HepG2 (cell line): ENCODE data around the gene KDELR3. TPM values are rescaled to one million over a fixed set of nuclear protein-coding genes. Genes with fewer than 3 reads are reported as not detected.
A peak's percentile ranks its signal among the peaks of the same experiment; 100 is the strongest.

Experiments
- CBX1 ChIP-seq: IDR thresholded peaks from one replicate; pipeline ENCODE4 v1.6.1; 2016; ENCODE audit warnings: antibody characterized with exemption, low read depth
- CCAR2 ChIP-seq: fragments of 200-400 bp; formaldehyde crosslinking; optimal IDR thresholded peaks from 2 replicates; pipeline ENCODE3; 2018; ENCODE audit warnings: low read depth, mild to moderate bottlenecking, low read length, moderate library complexity
- HNF4G ChIP-seq, 2 experiments: sonication (generic) in 1 of 2; formaldehyde crosslinking in 1 of 2; IDR thresholded peaks; 2 replicates each; pipeline versions ENCODE4 v1.4.0 to v1.6.1; 2011 to 2020; ENCODE audit warnings: borderline replicate concordance in 2 of 2, low read depth in 2 of 2, mild to moderate bottlenecking in 2 of 2, low read length in 1 of 2, missing genetic modification reagents in 1 of 2, moderate library complexity in 1 of 2
- KAT2B ChIP-seq: fragments of 150-350 bp; IDR thresholded peaks from 2 replicates; pipeline ENCODE4 v1.6.1; 2014; ENCODE audit warnings: low read depth, low read length, borderline replicate concordance
- MAX ChIP-seq: IDR thresholded peaks from 2 replicates; pipeline ENCODE4 v1.6.1; 2012; ENCODE audit warnings: inconsistent platforms
- MEIS2 ChIP-seq: sonication (generic); formaldehyde crosslinking; IDR thresholded peaks from 2 replicates; pipeline ENCODE4 v1.9.0; 2021; ENCODE audit warnings: mild to moderate bottlenecking, missing genetic modification reagents
- MXD4 ChIP-seq: IDR thresholded peaks from 2 replicates; pipeline ENCODE4 v1.6.1; 2016; ENCODE audit warnings: mild to moderate bottlenecking, missing biosample characterization, missing genetic modification reagents
- NR2F2 ChIP-seq: IDR thresholded peaks from 2 replicates; pipeline ENCODE4 v1.6.1; 2012; ENCODE audit warnings: low read depth, inconsistent platforms, borderline replicate concordance
- NR3C1 ChIP-seq: sonication (generic); formaldehyde crosslinking; IDR thresholded peaks from 2 replicates; pipeline ENCODE4 v1.4.0; 2020; ENCODE audit warnings: missing genetic modification reagents
- SKIL ChIP-seq: sonication (generic); formaldehyde crosslinking; IDR thresholded peaks from 2 replicates; pipeline ENCODE4 v1.8.0; 2022; ENCODE audit warnings: missing genetic modification reagents, mild to moderate bottlenecking, moderate library complexity, borderline replicate concordance
- TBX2 ChIP-seq: sonication (generic); formaldehyde crosslinking; IDR thresholded peaks from 2 replicates; pipeline ENCODE4 v1.5.0; 2020; ENCODE audit warnings: missing genetic modification reagents, mild to moderate bottlenecking, borderline replicate concordance
- TRIM24 ChIP-seq: sonication (generic); formaldehyde crosslinking; IDR thresholded peaks from 2 replicates; pipeline ENCODE4 v1.8.0; 2022; ENCODE audit warnings: mild to moderate bottlenecking, missing genetic modification reagents
- ZBTB38 ChIP-seq: sonication (generic); formaldehyde crosslinking; IDR thresholded peaks from 2 replicates; pipeline ENCODE4 v1.5.1; 2020; ENCODE audit warnings: mild to moderate bottlenecking, missing genetic modification reagents
- ZC3H4 ChIP-seq: sonication (generic); formaldehyde crosslinking; IDR thresholded peaks from 2 replicates; pipeline ENCODE4 v1.4.0; 2020; ENCODE audit warnings: missing genetic modification reagents, borderline replicate concordance
- ZFP36 ChIP-seq: fragments of 150-350 bp; IDR thresholded peaks from 2 replicates; pipeline ENCODE4 v1.6.1; 2018; ENCODE audit warnings: borderline replicate concordance, low read length, low read depth; ENCODE audit not compliant: partially characterized antibody
- ZFP36L2 ChIP-seq: sonication (generic); formaldehyde crosslinking; IDR thresholded peaks from 2 replicates; pipeline ENCODE4 v1.4.0; 2020; ENCODE audit warnings: missing genetic modification reagents
- ZNF160 ChIP-seq: sonication (generic); formaldehyde crosslinking; IDR thresholded peaks from 2 replicates; pipeline ENCODE4 v1.8.0; 2022; ENCODE audit warnings: mild to moderate bottlenecking, inconsistent platforms, missing genetic modification reagents
- ZNF234 ChIP-seq: sonication (generic); formaldehyde crosslinking; conservative IDR thresholded peaks from 2 replicates; pipeline ENCODE4 v1.5.1; 2020; ENCODE audit warnings: mild to moderate bottlenecking, missing genetic modification reagents
- ZNF260 ChIP-seq: sonication (generic); formaldehyde crosslinking; IDR thresholded peaks from 2 replicates; pipeline ENCODE4 v1.4.0; 2020; ENCODE audit warnings: missing genetic modification reagents, low read depth, mild to moderate bottlenecking, borderline replicate concordance
- ZNF777 ChIP-seq: sonication (generic); formaldehyde crosslinking; IDR thresholded peaks from 2 replicates; pipeline ENCODE4 v1.4.0; 2020; ENCODE audit warnings: missing genetic modification reagents
- ZNF790 ChIP-seq: sonication (generic); formaldehyde crosslinking; IDR thresholded peaks from 2 replicates; pipeline ENCODE4 v1.8.0; 2022; ENCODE audit warnings: missing genetic modification reagents, mild to moderate bottlenecking, borderline replicate concordance
- polyA plus RNA-seq, 8 experiments: library from polyadenylated mRNA; depleted of rRNA in 3 of 8; stranded (reverse) in 7 of 8; unstranded in 1 of 8; fragments of >200 nt; fragmentation: Illumina TruSeq in 4 of 8; extraction: Trizol in 4 of 8; gene quantifications; 2 replicates each; pipeline versions ENCODE4 v1.2.1 to v1.2.3, GENCODE V29; 2011 to 2016; ENCODE audit warnings: low read depth in 4 of 8, missing spikeins in 1 of 8, mixed read lengths in 1 of 8; ENCODE audit not compliant: insufficient read depth in 1 of 8
- total RNA-seq, 5 experiments: library from RNA; depleted of rRNA; stranded (reverse); fragments of >200 nt; fragmentation: Illumina TruSeq; extraction: Trizol; gene quantifications; 2 replicates each; pipeline ENCODE4 v1.2.3, GENCODE V29; 2016; ENCODE audit warnings: low read depth in 1 of 5
- TF ChIP-seq, protein P1 (sequence below): sonication (generic); formaldehyde crosslinking; IDR thresholded peaks from 2 replicates; pipeline ENCODE4 v1.8.1; 2023; ENCODE audit warnings: missing genetic modification reagents, mild to moderate bottlenecking, borderline replicate concordance
- TF ChIP-seq, protein P2 (sequence below): sonication (generic); formaldehyde crosslinking; IDR thresholded peaks from 2 replicates; pipeline ENCODE4 v1.4.0; 2020; ENCODE audit warnings: missing genetic modification reagents, borderline replicate concordance

KDELR3 gene
- total and polyA plus RNA-seq, 2 of the 13 experiments (the other 11 are each of a cell fraction or from before 2014, with no cell fraction given), result 24.2 to 65.7 TPM

DNA sequence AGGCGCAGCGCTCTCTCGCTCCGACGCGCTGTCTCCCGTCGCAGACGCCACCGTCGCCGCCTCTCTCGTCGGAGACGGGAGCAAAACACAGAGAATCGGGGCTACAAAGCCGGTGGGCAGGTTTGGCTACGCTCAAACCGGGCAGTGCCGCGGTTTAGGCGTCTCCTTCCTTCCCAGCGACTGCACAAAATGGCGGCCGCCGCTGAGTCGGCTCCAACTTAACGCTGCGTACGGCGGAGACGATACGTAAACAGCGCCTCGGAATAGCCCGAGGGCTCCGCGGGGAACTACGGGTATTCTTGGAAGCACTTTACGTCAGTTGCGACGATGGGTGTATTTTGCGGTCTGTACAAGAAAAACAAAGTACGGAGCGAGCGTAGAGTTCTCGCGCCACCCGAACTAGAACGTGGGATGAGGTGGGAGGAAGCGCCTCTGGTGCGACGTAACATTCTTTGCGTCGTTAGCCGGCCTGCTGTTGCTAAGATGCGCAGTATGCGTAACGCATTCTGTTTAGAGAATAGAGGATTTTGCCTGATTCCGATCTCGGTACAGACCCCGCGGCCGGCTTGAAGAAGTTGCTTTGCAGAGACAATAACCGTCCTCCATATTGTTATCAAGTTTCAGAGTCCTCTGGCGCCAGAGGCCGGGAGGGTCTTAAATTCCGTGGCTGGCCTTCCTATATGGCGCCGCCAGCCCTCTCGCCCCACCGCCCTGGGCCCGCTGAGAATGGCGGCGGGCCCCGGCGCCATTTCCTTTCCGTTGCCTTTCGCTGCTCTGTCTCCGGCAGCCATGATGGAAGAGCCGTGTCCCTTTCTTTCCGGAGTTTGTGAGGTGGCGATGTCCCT, 38.4 kb downstream of the KDELR3 start, which contains the start of gene DDX17 (continued):
- TF ChIP-seq TRIM24, result no peak
- no peak for TF ChIP-seq ZNF260
- TF ChIP-seq NR2F2, result no peak
- 0 out of 2 replicates have a peak, but pooled peaks have one; percentile 25 for TF ChIP-seq ZFP36L2 (CRISPR knock-in tag)
- TF ChIP-seq MAX, result no peak
- no peak for TF ChIP-seq ZNF160 (CRISPR knock-in tag)
- peak; percentile 53 for TF ChIP-seq ZNF777
- peak; percentile 70 for TF ChIP-seq CCAR2
- no peak for TF ChIP-seq SKIL
- TF ChIP-seq MEIS2, result no peak
- TF ChIP-seq KAT2B, result no peak
- TF ChIP-seq ZNF790 (CRISPR knock-in tag), result peak; percentile 66; the same call in 1 of the 2 replicates
- TF ChIP-seq TBX2, result 0 out of 2 replicates have a peak, but pooled peaks have one; percentile 46
- TF ChIP-seq NR3C1 (CRISPR knock-in tag), result no peak
- TF ChIP-seq, protein P1, sequence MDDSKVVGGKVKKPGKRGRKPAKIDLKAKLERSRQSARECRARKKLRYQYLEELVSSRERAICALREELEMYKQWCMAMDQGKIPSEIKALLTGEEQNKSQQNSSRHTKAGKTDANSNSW, result no peak
- TF ChIP-seq, protein P2, sequence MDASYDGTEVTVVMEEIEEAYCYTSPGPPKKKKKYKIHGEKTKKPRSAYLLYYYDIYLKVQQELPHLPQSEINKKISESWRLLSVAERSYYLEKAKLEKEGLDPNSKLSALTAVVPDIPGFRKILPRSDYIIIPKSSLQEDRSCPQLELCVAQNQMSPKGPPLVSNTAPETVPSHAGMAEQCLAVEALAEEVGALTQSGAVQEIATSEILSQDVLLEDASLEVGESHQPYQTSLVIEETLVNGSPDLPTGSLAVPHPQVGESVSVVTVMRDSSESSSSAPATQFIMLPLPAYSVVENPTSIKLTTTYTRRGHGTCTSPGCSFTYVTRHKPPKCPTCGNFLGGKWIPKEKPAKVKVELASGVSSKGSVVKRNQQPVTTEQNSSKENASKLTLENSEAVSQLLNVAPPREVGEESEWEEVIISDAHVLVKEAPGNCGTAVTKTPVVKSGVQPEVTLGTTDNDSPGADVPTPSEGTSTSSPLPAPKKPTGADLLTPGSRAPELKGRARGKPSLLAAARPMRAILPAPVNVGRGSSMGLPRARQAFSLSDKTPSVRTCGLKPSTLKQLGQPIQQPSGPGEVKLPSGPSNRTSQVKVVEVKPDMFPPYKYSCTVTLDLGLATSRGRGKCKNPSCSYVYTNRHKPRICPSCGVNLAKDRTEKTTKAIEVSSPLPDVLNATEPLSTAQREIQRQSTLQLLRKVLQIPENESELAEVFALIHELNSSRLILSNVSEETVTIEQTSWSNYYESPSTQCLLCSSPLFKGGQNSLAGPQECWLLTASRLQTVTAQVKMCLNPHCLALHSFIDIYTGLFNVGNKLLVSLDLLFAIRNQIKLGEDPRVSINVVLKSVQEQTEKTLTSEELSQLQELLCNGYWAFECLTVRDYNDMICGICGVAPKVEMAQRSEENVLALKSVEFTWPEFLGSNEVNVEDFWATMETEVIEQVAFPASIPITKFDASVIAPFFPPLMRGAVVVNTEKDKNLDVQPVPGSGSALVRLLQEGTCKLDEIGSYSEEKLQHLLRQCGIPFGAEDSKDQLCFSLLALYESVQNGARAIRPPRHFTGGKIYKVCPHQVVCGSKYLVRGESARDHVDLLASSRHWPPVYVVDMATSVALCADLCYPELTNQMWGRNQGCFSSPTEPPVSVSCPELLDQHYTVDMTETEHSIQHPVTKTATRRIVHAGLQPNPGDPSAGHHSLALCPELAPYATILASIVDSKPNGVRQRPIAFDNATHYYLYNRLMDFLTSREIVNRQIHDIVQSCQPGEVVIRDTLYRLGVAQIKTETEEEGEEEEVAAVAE (CRISPR knock-in tag), result peak; percentile 55; the same call in 1 of the 2 replicates
- TF ChIP-seq ZFP36, result no peak
- TF ChIP-seq ZC3H4, result no peak
- peak; percentile 40; the same call in 1 of the 2 replicates for TF ChIP-seq MXD4
- peak; percentile 77 for TF ChIP-seq ZBTB38 (CRISPR knock-in tag)
- TF ChIP-seq CBX1, result no peak
- TF ChIP-seq ZNF234 (CRISPR knock-in tag), result no peak
- no peak for TF ChIP-seq HNF4G (IDR thresholded peaks at IDR 0.05; ENCODE audit: borderline replicate concordance, low read depth, low read length)
- no peak for TF ChIP-seq HNF4G (CRISPR knock-in tag; IDR thresholded peaks at IDR 0.05; ENCODE audit: borderline replicate concordance, low read depth)
